NCI-H1105 (cell line): ENCODE measurements around the gene PIK3C2B.
"Not testable (repeated sequence)": the region's sequence is repeated elsewhere in the genome, so short reads cannot be mapped to it uniquely, and the experiment has no call there.

Experiments
- DNase-seq: peaks from one replicate; lab custom pipeline; 2025; lab: John Stamatoyannopoulos, UW

The PIK3C2B gene

GRCh38 chr1:204494281-204495077 is at the start of gene PIK3C2B:
TSS of gene PIK3C2B (minus strand) at chr1:204494805. CDS start at chr1:204469802, 25,003 bp downstream.
- DNase-seq, result peak; percentile 69

DNA sequence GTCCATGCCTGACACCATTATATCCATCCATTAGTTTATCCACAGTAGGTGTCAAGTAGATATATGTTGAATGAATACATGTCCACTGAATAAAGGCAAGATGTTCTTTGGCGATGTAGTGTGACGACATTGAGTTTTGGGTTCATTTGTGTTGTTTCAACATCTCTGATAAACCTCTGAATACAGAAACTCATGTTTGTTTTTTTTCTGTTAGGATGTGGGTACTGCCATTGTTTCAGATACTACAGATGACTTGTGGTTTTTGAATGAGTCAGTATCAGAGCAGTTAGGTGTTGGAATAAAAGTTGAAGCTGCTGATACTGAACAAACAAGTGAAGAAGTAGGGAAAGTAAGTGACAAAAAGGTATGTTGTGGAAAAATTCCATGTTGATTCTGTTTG is 49.7 kb upstream of the PIK3C2B start:
- DNase-seq, result no peak

- DNase-seq, result no peak
Observed at GRCh38 chr1:204541626-204542025, 47.0 kb upstream of the PIK3C2B start.

GRCh38 chr1:204532832-204533231 is 38.2 kb upstream of the PIK3C2B start:
- DNase-seq, result no peak

- no peak for DNase-seq
Observed at GRCh38 chr1:204530932-204531331, 36.3 kb upstream of the PIK3C2B start.

- DNase-seq, result no peak
Observed at GRCh38 chr1:204529371-204529895, 34.8 kb upstream of the PIK3C2B start.

DNA sequence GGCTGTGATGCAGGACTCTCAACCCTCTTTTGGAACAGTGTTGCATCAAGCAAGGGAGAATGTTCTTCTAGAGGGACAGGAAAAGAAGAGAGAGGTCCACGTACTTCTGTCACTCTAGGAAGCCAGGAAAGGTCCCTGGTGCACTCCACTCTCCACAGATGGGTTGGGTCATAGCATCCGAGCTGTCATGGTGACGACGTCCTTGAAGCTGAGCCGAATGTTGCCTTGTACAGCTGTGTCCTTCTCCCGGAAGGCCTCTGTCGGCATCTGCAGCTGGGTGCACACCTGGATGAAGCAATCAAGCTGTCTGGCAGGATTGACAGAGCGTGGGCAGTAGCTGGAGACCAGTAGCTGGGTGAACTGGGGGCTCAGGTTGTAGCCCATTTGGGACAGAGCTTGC is 34.1 kb upstream of the PIK3C2B start:
- no peak for DNase-seq

- no peak for DNase-seq
Observed at GRCh38 chr1:204528241-204528640, 33.6 kb upstream of the PIK3C2B start.

- no peak for DNase-seq
Observed at GRCh38 chr1:204524986-204525385, 30.4 kb upstream of the PIK3C2B start.

DNA sequence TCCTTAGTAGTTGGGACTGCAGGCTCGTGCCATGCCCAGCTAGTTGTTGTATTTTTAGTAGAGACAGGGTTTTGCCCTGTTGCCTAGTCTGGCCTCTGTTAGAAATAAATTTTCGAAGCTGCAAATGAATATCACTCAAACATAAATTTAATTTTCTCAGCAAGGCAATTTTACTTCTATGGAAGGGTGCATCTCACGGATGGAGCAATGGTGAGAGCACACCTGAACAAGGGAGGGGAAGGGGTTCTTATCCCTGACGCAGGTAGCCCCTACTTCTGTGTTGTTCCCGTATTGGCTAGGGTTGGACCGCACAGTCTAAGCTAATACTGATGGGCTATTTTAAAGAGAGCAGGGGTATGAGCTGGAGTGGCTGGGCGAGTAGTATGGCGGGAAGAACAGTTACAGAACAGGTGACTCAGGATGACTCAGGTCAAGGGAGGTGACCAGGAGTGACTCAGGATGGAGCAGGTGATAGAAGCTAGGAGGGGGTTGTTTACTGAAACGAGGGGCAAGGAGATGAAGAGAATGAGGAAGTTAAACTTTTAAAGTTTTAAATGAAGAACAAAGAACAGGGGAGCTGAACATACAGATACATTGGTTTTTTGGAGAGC is 29.1 kb upstream of the PIK3C2B start:
- DNase-seq, result no peak

GRCh38 chr1:204521941-204522521 is 27.4 kb upstream of the PIK3C2B start:
- DNase-seq, result not testable (repeated sequence)

- DNase-seq, result peak; percentile 55
Observed at GRCh38 chr1:204520834-204521709, 26.5 kb upstream of the PIK3C2B start.

DNA sequence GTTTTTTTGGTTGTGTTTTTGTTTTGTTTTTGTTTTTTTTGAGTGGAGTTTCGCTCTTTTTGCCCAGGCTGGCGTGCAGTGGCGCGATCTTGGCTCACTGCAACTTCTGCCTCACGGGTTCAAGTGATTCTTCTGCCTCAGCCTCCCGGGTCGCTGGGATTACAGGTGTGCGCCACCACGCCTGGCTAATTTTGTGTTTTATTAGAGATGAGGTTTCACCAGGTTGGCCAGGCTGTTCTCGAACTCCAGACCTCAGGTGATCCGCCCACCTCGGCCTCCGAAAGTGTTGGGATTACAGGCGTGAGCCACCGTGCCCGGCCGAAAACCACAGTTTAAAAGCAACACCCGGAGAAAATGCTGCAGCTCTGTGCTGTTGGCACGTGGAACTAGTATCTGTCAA is 22.8 kb upstream of the PIK3C2B start:
- DNase-seq, result not testable (repeated sequence)

DNA sequence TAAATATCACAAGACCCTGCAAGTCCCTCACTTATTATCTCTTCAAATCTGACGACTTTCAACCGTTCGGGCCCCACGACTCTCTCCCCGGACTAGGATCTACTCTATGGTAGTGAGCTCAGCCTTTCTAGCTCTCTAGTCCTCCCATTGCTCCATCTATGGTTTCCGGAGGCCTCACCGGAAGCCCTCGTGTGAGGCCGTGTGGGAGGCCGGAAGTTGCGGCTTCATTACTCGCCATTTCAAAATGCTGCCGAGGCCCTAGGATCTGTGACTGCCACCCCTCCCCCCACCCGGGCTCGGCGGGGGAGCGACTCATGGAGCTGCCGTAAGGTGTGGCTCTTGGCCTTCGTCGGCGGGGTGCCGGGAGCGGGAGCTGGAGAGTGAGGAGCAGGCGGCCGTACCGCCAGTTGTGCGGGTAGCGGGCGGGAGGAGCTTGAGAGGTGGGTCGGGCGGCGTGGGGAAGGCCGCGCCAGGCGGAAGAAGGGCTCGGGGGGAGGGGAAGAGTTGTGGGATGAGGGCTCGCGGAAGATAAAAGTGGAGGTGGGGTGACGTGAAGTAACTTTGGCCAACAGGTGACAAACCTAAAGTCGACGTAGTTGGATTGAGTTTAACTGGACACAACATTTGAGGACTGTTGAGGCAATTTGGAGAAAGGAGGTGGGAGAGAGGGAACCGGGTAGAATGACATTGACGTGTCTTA is 21.7 kb upstream of the PIK3C2B start, which contains the start of gene MDM4:
Gene MDM4, plus strand, starts transcription at position 227 of the 700 bp plus-strand sequence. CDS start 9,113 bp downstream, outside the sequence.
- peak; percentile 97 for DNase-seq

DNA sequence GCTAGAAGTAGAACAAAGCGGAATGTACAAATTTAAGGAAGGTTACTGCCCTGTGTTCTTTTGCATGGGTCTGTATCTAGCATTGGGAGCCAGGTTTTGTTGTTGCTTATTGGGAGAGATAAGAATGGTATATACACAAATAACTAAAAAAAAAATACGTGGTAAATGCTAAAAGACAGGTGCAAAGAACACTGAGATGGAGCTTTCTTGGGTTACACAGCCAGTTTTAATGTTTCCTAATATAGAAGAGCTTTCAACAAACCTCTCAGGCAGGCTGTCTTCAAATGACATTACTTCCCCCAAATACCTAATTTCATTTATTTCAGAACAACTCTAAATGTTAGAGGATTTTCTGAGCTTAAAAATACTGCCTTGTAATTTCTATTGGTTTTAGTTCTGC is 20.2 kb upstream of the PIK3C2B start:
- no peak for DNase-seq

DNA sequence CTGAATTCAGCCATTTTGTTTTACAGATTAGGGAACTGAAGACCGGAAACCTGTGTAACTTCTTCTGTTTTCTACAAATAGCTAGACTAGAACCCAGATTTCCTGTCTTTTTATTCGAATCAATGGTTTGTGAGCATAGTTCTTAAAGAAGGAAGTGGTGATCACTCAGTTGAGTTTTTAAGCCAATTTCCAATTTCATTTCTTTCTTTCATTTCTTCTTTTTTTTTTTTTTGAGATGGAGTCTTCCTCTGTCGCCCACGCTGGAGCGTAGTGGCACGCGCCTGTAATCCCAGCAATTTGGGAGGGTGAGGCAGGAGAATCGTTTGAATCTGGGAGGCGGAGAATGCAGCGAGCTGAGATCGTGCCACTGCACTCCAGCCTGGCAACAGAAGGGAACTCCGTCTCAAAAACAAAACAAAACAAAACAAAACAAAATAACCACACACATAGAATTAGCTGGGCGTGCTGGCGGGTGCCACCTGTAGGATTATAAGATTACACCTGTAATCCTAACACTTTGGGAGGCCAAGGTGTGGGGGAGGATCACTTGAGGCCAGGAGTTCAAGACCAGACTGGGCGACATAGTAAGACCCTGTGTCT is 18.6 kb upstream of the PIK3C2B start:
- DNase-seq, result no peak

GRCh38 chr1:204511366-204511765 is 16.8 kb upstream of the PIK3C2B start:
- no peak for DNase-seq

DNA sequence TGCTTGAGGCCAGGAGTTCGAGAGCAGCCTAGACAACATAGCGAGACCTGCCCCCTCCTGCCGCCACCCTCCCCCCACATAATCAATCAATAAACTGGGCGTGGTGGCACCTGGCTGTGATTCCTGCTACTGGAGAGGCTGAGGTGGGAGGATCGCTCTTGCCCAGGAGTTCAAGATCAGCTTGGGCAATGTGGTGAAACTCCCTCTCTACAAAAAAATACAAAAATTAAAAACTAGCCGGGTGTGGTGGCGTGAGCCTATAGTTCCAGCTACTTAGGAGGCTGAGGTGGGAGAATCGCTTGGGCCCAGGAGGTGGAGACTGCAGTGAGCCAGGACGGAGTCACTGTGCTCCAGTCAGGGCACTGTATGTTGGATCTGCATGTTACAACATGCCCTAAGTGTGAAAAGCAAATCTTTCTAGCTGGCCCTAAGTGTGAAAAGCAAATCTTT is 14.6 kb upstream of the PIK3C2B start:
- no peak for DNase-seq

DNA sequence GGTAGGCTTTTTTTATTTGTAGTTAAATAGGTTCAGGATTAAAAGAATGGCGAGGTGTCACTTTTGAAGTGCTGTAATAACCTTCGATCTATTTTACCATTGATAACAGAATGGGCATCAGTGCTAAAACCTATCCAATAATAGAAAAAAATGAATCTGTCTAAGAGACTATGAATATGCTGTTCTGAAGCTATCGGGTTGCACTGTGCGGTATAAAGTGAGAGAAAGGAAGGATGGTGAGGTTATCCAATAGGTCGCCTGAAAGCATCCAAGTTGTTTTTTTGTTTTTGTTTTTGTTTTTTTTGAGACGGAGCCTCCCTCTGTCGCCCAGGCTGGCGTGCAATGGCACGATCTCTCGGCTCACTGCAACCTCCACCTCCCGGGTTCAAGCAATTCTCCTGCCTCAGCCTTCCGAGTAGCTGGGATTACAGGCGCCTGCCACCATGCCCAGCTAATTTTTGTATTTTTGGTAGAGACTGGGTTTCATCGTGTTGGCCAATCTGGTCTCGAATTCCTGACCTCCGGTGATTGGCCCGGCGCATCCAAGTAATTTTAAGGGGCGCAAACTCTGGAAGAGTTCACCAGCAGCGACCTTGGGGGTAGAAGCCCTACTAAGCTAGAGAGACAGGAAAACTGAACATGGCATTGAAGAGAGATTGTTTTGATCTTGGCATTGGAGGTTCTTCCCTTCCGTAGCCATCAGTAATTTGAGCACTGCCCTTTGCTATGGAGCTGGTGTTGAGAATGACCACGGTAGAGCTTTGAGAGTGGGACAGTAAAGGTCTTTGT is 12.9 kb upstream of the PIK3C2B start:
- peak; percentile 64 for DNase-seq

- DNase-seq, result peak; percentile 84
Observed at GRCh38 chr1:204506969-204507316, 12.3 kb upstream of the PIK3C2B start.
